ENCODE results near the gene TSPAN10. TPM values are rescaled to one million over a fixed set of nuclear protein-coding genes. Genes with fewer than 3 reads are reported as not detected.

The TSPAN10 gene
- total RNA-seq, 4 donors from 2014 or later = 0.99 to 9.2 (median 2.5) TPM

GRCh38 chr17:81682565-81683207 lies 45.7 kb downstream of the TSPAN10 start:
- Histone ChIP-seq H3K4me1 (peaks cover 36% of the 10 kb centered on the region), H3K27ac (peak overlapping the region; percentile 93), H3K4me3 (peak overlapping the region; percentile 70), H3K27me3 (no peaks in the 10 kb centered on the region), H3K9me3 (no peaks in the 10 kb centered on the region), H3K36me3 (peaks cover 24% of the 10 kb centered on the region)
- 5% methylated on average over 8 of the region's 19 CpGs for WGBS
- DNase-seq (ENCODE audit: low spot score in 2 of 2) = peak in 1 of 2 donors; percentile 46
- TF ChIP-seq POLR2AphosphoS5 (IDR thresholded peaks at IDR 0.05) (no peak), POLR2A (IDR thresholded peaks at IDR 0.05) (no peak), CTCF (IDR thresholded peaks at IDR 0.05) (no peak), EP300 (IDR thresholded peaks at IDR 0.05) (no peak)

GRCh38 chr17:81683208-81683583 lies 46.2 kb downstream of the TSPAN10 start:
- Histone ChIP-seq H3K36me3 (peaks cover 29% of the 10 kb centered on the region), H3K27ac (peak overlapping the region; percentile 93), H3K27me3 (no peaks in the 10 kb centered on the region), H3K9me3 (no peaks in the 10 kb centered on the region), H3K4me1 (peaks cover 36% of the 10 kb centered on the region), H3K4me3 (peak overlapping the region; percentile 70)
- no peak for DNase-seq (ENCODE audit: low spot score in 2 of 2)
- TF ChIP-seq EP300 (IDR thresholded peaks at IDR 0.05) (no peak), POLR2A (IDR thresholded peaks at IDR 0.05) (no peak), CTCF (IDR thresholded peaks at IDR 0.05) (no peak), POLR2AphosphoS5 (IDR thresholded peaks at IDR 0.05) (no peak)
- WGBS = 0% methylated on average over 11 of the region's 37 CpGs

- Histone ChIP-seq H3K4me3 (peak within 1 kb of the TSS; percentile 70), H3K27ac (peak within 1 kb of the TSS; percentile 93), H3K27me3 (no peaks in the 10 kb centered on the region), H3K4me1 (peaks cover 41% of the 10 kb centered on the region), H3K9me3 (no peaks in the 10 kb centered on the region), H3K36me3 (peaks cover 35% of the 10 kb centered on the region)
- WGBS = 0% methylated on average over 2 of the region's 112 CpGs
- peak; percentile 98 to 99 for DNase-seq (ENCODE audit: low spot score in 2 of 2)
- TF ChIP-seq EP300 (IDR thresholded peaks at IDR 0.05) (no peak), POLR2AphosphoS5 (IDR thresholded peaks at IDR 0.05) (peak in 2 of 3 donors; percentile 82 to 88), CTCF (IDR thresholded peaks at IDR 0.05) (no peak), POLR2A (IDR thresholded peaks at IDR 0.05) (peak in 1 of 2 donors; percentile 70)
Measured at GRCh38 chr17:81683584-81684441, 46.8 kb downstream of the TSPAN10 start, which contains the start of the genes ARL16 and HGS. ARL16 (minus strand) TSS chr17:81683797; CDS start chr17:81683753, 44 bp downstream. HGS (plus strand) TSS chr17:81684011; CDS start chr17:81684067, 56 bp downstream.

- Histone ChIP-seq H3K36me3 (peaks cover 42% of the 10 kb centered on the region), H3K4me3 (peak overlapping the region; percentile 70), H3K4me1 (peaks cover 42% of the 10 kb centered on the region), H3K9me3 (no peaks in the 10 kb centered on the region), H3K27me3 (no peaks in the 10 kb centered on the region), H3K27ac (peak overlapping the region; percentile 93)
- DNase-seq (ENCODE audit: low spot score in 2 of 2) = no peak
- TF ChIP-seq POLR2AphosphoS5 (IDR thresholded peaks at IDR 0.05) = no peak
- no peak for TF ChIP-seq CTCF (IDR thresholded peaks at IDR 0.05)
- TF ChIP-seq POLR2A (IDR thresholded peaks at IDR 0.05) = no peak
- TF ChIP-seq EP300 (IDR thresholded peaks at IDR 0.05) = no peak
- WGBS = 1% methylated on average over 12 of the region's 16 CpGs
Measured at GRCh38 chr17:81684442-81684911, 47.5 kb downstream of the TSPAN10 start.

- 37% methylated on average over 6 of the region's 12 CpGs for WGBS
- Histone ChIP-seq H3K36me3 (peaks cover 48% of the 10 kb centered on the region), H3K4me3 (peak overlapping the region; percentile 70), H3K27me3 (no peaks in the 10 kb centered on the region), H3K4me1 (peaks cover 42% of the 10 kb centered on the region), H3K27ac (peak overlapping the region; percentile 93), H3K9me3 (no peaks in the 10 kb centered on the region)
- no peak for DNase-seq (ENCODE audit: low spot score in 2 of 2)
- no peak for TF ChIP-seq POLR2AphosphoS5 (IDR thresholded peaks at IDR 0.05)
- TF ChIP-seq EP300 (IDR thresholded peaks at IDR 0.05) = no peak
- no peak for TF ChIP-seq POLR2A (IDR thresholded peaks at IDR 0.05)
Measured at GRCh38 chr17:81685108-81685507, 48.1 kb downstream of the TSPAN10 start.
